SK-N-SH treated with all-trans-retinoic acid at 6 μM for 48 hours (cell line): ENCODE results near the gene TMTC2.

Experiments
- ATAC-seq: fragments of 200-7000 bp; cut with Tn5 transposase; 3 replicates; pipeline ENCODE4 v1.9.1; 2020; ENCODE audit warnings: mild to moderate bottlenecking, moderate library complexity
- BACH2 ChIP-seq: fragments of 250-450 bp; sonication (Bioruptor Pico); IDR thresholded peaks from 2 replicates; pipeline ENCODE4 v1.9.0; 2021; ENCODE audit warnings: mild to moderate bottlenecking, borderline replicate concordance
- ESRRG ChIP-seq: fragments of 250-450 bp; sonication (Bioruptor Pico); IDR thresholded peaks from 2 replicates; pipeline ENCODE4 v1.6.1; 2021; ENCODE audit warnings: mild to moderate bottlenecking
- GLIS3 ChIP-seq: fragments of 250-450 bp; sonication (Bioruptor Pico); IDR thresholded peaks from 2 replicates; pipeline ENCODE4 v1.5.0; 2020; ENCODE audit warnings: mild to moderate bottlenecking, moderate library complexity
- ISL1 ChIP-seq: fragments of 250-450 bp; sonication (Bioruptor Pico); IDR thresholded peaks from 2 replicates; pipeline ENCODE4 v2.1.2; 2022; ENCODE audit warnings: mild to moderate bottlenecking, moderate library complexity
- OSR1 ChIP-seq: fragments of 250-450 bp; sonication (Bioruptor Pico); IDR thresholded peaks from 2 replicates; pipeline ENCODE4 v1.8.0; 2022; ENCODE audit warnings: moderate library complexity, mild to moderate bottlenecking, inconsistent platforms
- PPARA ChIP-seq: fragments of 250-450 bp; sonication (Bioruptor Pico); IDR thresholded peaks from 2 replicates; pipeline ENCODE4 v1.5.0; 2020; ENCODE audit warnings: mild to moderate bottlenecking, borderline replicate concordance
- RARB ChIP-seq: fragments of 250-450 bp; sonication (Bioruptor Pico); IDR thresholded peaks from 2 replicates; pipeline ENCODE4 v1.8.0; 2021; ENCODE audit warnings: mild to moderate bottlenecking, moderate library complexity
- TCF4 ChIP-seq: fragments of 250-450 bp; sonication (Bioruptor Pico); IDR thresholded peaks from 2 replicates; pipeline ENCODE4 v1.8.0; 2021; ENCODE audit warnings: mild to moderate bottlenecking, moderate library complexity, borderline replicate concordance
- ZC3H10 ChIP-seq: fragments of 250-450 bp; sonication (Bioruptor Pico); IDR thresholded peaks from 2 replicates; pipeline ENCODE4 v1.5.1; 2021; ENCODE audit warnings: mild to moderate bottlenecking, moderate library complexity
- ZFP30 ChIP-seq: fragments of 450-650 bp; formaldehyde crosslinking; IDR thresholded peaks from 2 replicates; pipeline ENCODE4 v1.5.0; 2022; ENCODE audit warnings: mild to moderate bottlenecking, moderate library complexity
- ZNF565 ChIP-seq: fragments of 450-650 bp; formaldehyde crosslinking; conservative IDR thresholded peaks from 2 replicates; pipeline ENCODE4 v1.5.0; 2020; ENCODE audit warnings: low read depth, mild to moderate bottlenecking, moderate library complexity
- ZNF70 ChIP-seq: fragments of 450-650 bp; formaldehyde crosslinking; IDR thresholded peaks from 2 replicates; pipeline ENCODE4 v1.5.0; 2020; ENCODE audit warnings: mild to moderate bottlenecking, moderate library complexity
- ZNF8 ChIP-seq: fragments of 450-650 bp; formaldehyde crosslinking; IDR thresholded peaks from 2 replicates; pipeline ENCODE4 v1.5.0; 2020; ENCODE audit warnings: mild to moderate bottlenecking, moderate library complexity
- TF ChIP-seq, protein P1 (sequence below): fragments of 250-450 bp; sonication (Bioruptor Pico); IDR thresholded peaks from 2 replicates; pipeline ENCODE4 v1.8.0; 2021; ENCODE audit warnings: low read depth, mild to moderate bottlenecking, moderate library complexity, borderline replicate concordance
- TF ChIP-seq, protein P2 (sequence below): fragments of 250-450 bp; sonication (Bioruptor Pico); IDR thresholded peaks from 2 replicates; pipeline ENCODE4 v1.5.1; 2021; ENCODE audit warnings: mild to moderate bottlenecking, moderate library complexity
- TF ChIP-seq, protein P3 (sequence below): fragments of 250-450 bp; sonication (Bioruptor Pico); IDR thresholded peaks from 2 replicates; pipeline ENCODE4 v1.5.1; 2020; ENCODE audit warnings: low read depth, mild to moderate bottlenecking, moderate library complexity
- TF ChIP-seq, protein P4 (sequence below): fragments of 250-450 bp; sonication (Bioruptor Pico); IDR thresholded peaks from 2 replicates; pipeline ENCODE4 v1.5.0; 2020; ENCODE audit warnings: mild to moderate bottlenecking, moderate library complexity

The TMTC2 gene

DNA sequence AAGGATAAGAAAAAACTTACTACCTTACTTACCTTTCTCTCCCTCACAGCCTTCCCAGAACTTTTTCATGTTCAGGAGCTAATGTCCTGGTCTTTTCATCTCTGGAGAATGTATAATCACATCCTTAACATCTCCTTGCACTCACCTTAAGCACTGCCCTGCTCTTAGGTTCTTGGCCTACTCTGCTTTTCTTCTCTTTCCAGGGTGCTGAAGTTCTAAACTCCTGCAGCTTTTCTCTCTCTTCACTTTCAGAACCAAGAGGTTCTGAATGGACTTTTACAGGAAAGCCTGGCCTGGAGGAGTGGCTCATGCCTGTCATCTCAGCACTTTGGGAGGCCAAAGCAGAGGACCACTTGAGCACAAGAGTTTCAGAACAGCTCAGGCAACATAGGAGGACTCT, 101.9 kb downstream of the TMTC2 start:
- no peak for ATAC-seq
- TF ChIP-seq, protein P1, sequence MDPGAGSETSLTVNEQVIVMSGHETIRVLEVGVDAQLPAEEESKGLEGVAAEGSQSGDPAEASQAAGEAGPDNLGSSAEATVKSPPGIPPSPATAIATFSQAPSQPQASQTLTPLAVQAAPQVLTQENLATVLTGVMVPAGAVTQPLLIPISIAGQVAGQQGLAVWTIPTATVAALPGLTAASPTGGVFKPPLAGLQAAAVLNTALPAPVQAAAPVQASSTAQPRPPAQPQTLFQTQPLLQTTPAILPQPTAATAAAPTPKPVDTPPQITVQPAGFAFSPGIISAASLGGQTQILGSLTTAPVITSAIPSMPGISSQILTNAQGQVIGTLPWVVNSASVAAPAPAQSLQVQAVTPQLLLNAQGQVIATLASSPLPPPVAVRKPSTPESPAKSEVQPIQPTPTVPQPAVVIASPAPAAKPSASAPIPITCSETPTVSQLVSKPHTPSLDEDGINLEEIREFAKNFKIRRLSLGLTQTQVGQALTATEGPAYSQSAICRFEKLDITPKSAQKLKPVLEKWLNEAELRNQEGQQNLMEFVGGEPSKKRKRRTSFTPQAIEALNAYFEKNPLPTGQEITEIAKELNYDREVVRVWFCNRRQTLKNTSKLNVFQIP (CRISPR knock-in tag), result no peak
- TF ChIP-seq ZNF565 (CRISPR knock-in tag) (no peak), ZNF8 (CRISPR knock-in tag) (no peak), ZFP30 (CRISPR knock-in tag) (no peak), ESRRG (CRISPR knock-in tag) (no peak), BACH2 (CRISPR knock-in tag) (no peak)

DNA sequence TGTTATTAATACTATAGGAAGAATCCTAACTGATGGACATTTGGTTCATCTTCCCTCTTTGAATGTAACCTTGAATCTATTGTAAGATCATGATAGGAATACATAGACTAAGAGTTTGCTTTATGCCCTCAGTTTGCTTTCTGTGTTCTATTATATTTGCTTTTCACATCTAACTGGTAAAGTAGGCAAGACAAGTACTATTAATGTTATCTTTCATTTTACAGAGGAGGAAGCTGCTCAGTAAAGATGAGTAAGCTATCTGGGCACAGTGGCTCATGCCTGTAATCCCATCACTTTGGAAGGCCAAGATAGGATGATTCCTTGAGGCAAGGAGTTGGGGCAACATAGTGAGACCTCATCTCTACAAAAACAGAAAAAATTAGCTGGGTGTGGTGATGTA, 103.0 kb downstream of the TMTC2 start:
- no peak for ATAC-seq
- TF ChIP-seq, protein P2, sequence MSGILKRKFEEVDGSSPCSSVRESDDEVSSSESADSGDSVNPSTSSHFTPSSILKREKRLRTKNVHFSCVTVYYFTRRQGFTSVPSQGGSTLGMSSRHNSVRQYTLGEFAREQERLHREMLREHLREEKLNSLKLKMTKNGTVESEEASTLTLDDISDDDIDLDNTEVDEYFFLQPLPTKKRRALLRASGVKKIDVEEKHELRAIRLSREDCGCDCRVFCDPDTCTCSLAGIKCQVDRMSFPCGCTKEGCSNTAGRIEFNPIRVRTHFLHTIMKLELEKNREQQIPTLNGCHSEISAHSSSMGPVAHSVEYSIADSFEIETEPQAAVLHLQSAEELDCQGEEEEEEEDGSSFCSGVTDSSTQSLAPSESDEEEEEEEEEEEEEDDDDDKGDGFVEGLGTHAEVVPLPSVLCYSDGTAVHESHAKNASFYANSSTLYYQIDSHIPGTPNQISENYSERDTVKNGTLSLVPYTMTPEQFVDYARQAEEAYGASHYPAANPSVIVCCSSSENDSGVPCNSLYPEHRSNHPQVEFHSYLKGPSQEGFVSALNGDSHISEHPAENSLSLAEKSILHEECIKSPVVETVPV (CRISPR knock-in tag), result no peak
- TF ChIP-seq BACH2 (CRISPR knock-in tag) (no peak), ISL1 (CRISPR knock-in tag) (no peak), ZFP30 (CRISPR knock-in tag) (no peak), OSR1 (CRISPR knock-in tag) (no peak), ZNF70 (no peak), RARB (CRISPR knock-in tag) (no peak), ZNF8 (CRISPR knock-in tag) (no peak), ZNF565 (CRISPR knock-in tag) (no peak), ZC3H10 (no peak), PPARA (no peak), GLIS3 (CRISPR knock-in tag) (no peak)
- TF ChIP-seq, protein P3, sequence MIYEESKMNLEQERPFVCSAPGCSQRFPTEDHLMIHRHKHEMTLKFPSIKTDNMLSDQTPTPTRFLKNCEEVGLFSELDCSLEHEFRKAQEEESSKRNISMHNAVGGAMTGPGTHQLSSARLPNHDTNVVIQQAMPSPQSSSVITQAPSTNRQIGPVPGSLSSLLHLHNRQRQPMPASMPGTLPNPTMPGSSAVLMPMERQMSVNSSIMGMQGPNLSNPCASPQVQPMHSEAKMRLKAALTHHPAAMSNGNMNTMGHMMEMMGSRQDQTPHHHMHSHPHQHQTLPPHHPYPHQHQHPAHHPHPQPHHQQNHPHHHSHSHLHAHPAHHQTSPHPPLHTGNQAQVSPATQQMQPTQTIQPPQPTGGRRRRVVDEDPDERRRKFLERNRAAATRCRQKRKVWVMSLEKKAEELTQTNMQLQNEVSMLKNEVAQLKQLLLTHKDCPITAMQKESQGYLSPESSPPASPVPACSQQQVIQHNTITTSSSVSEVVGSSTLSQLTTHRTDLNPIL (CRISPR knock-in tag), result no peak

DNA sequence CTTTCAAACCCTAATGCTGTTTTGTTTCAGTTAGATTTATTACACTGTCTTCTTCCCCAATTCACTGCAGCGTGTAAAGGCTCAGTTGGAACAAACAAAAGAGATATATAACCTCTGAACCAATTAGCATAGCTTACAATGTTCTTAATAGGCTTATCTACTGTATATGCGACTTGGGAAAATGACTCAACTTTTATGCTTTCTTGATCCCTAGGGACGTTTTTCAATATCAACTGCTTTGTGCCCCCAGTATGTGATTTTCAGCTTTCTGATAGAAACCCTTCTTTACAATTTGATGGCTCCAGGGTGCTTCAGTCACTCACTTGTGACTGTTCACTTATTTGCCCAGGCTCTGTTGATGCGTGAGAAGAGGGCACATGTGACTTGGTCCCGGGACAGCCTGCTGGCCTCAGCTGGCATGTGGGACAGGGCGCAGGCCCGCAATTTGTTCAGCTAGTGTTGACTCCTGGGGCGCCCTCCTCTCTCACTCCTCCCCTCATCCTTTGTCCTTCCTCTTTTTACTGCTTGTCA, 107.1 kb downstream of the TMTC2 start:
- TF ChIP-seq PPARA (no peak), ZFP30 (CRISPR knock-in tag) (no peak), RARB (CRISPR knock-in tag) (no peak), TCF4 (CRISPR knock-in tag) (no peak), OSR1 (CRISPR knock-in tag) (no peak), ISL1 (CRISPR knock-in tag) (no peak), ESRRG (CRISPR knock-in tag) (no peak), ZNF70 (no peak), BACH2 (CRISPR knock-in tag) (no peak), ZC3H10 (no peak)
- TF ChIP-seq, protein P4, sequence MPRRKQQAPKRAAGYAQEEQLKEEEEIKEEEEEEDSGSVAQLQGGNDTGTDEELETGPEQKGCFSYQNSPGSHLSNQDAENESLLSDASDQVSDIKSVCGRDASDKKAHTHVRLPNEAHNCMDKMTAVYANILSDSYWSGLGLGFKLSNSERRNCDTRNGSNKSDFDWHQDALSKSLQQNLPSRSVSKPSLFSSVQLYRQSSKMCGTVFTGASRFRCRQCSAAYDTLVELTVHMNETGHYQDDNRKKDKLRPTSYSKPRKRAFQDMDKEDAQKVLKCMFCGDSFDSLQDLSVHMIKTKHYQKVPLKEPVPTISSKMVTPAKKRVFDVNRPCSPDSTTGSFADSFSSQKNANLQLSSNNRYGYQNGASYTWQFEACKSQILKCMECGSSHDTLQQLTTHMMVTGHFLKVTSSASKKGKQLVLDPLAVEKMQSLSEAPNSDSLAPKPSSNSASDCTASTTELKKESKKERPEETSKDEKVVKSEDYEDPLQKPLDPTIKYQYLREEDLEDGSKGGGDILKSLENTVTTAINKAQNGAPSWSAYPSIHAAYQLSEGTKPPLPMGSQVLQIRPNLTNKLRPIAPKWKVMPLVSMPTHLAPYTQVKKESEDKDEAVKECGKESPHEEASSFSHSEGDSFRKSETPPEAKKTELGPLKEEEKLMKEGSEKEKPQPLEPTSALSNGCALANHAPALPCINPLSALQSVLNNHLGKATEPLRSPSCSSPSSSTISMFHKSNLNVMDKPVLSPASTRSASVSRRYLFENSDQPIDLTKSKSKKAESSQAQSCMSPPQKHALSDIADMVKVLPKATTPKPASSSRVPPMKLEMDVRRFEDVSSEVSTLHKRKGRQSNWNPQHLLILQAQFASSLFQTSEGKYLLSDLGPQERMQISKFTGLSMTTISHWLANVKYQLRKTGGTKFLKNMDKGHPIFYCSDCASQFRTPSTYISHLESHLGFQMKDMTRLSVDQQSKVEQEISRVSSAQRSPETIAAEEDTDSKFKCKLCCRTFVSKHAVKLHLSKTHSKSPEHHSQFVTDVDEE (CRISPR knock-in tag), result no peak
- TF ChIP-seq, protein P1 (CRISPR knock-in tag), result no peak
- TF ChIP-seq, protein P2 (CRISPR knock-in tag), result no peak
- no peak for ATAC-seq
